HEK293T (cell line): ENCODE measurements around the gene ARHGEF6.
"Not testable (repeated sequence)": the region's sequence is repeated elsewhere in the genome, so short reads cannot be mapped to it uniquely, and the experiment has no call there.

Source experiments
- CTCF ChIA-PET: fragments of 350-600 bp; formaldehyde crosslinking; extraction: SDS; loops from one replicate; lab custom pipeline; 2021; ENCODE audit warnings: antibody characterized with exemption, inconsistent platforms; lab: Yijun Ruan, JAX
- POLR2A ChIA-PET: fragments of 350-600 bp; formaldehyde crosslinking; extraction: SDS; loops from one replicate; lab custom pipeline; 2020; ENCODE audit warnings: antibody characterized with exemption, inconsistent platforms; lab: Yijun Ruan, JAX
- DNase-seq: peaks from one replicate; pipeline ENCODE4 v3.0.0; 2012; ENCODE audit warnings: mixed read lengths; ENCODE audit errors: extremely low spot score
- ARNT ChIP-seq: fragments of 450-650 bp; IDR thresholded peaks from 2 replicates; pipeline ENCODE4 v1.6.1; 2017; ENCODE audit warnings: mild to moderate bottlenecking
- BHLHE40 ChIP-seq: fragments of 450-650 bp; IDR thresholded peaks from 2 replicates; pipeline ENCODE4 v1.6.1; 2016; ENCODE audit warnings: mild to moderate bottlenecking, moderate library complexity, borderline replicate concordance
- CTBP1 ChIP-seq: fragments of 450-650 bp; IDR thresholded peaks from 2 replicates; pipeline ENCODE4 v1.6.1; 2016; ENCODE audit warnings: borderline replicate concordance
- ELF4 ChIP-seq: fragments of 450-650 bp; IDR thresholded peaks from 2 replicates; pipeline ENCODE4 v1.6.1; 2017; ENCODE audit warnings: antibody characterized with exemption
- FOXA1 ChIP-seq: fragments of 450-650 bp; IDR thresholded peaks from 2 replicates; pipeline ENCODE4 v1.6.1; 2016; ENCODE audit warnings: mild to moderate bottlenecking
- FOXK2 ChIP-seq: fragments of 450-650 bp; IDR thresholded peaks from 2 replicates; pipeline ENCODE4 v1.6.1; 2016; ENCODE audit warnings: mild to moderate bottlenecking
- FOXM1 ChIP-seq: fragments of 450-650 bp; IDR thresholded peaks from 2 replicates; pipeline ENCODE4 v1.6.1; 2017; ENCODE audit warnings: mild to moderate bottlenecking, borderline replicate concordance
- HDGF ChIP-seq: fragments of 450-650 bp; IDR thresholded peaks from 2 replicates; pipeline ENCODE4 v1.6.1; 2017; ENCODE audit warnings: antibody characterized with exemption, borderline replicate concordance
- L3MBTL2 ChIP-seq: fragments of 450-650 bp; conservative IDR thresholded peaks from 2 replicates; pipeline ENCODE4 v1.6.1; 2016; ENCODE audit warnings: mild to moderate bottlenecking
- LEF1 ChIP-seq: fragments of 450-650 bp; IDR thresholded peaks from 2 replicates; pipeline ENCODE4 v1.6.1; 2017; ENCODE audit warnings: mild to moderate bottlenecking, borderline replicate concordance
- NFRKB ChIP-seq: fragments of 450-650 bp; IDR thresholded peaks from 2 replicates; pipeline ENCODE4 v1.6.1; 2016; ENCODE audit warnings: mild to moderate bottlenecking, moderate library complexity
- SP1 ChIP-seq: fragments of 450-650 bp; IDR thresholded peaks from 2 replicates; pipeline ENCODE4 v1.6.1; 2017
- SUZ12 ChIP-seq: fragments of 450-650 bp; IDR thresholded peaks from 2 replicates; pipeline ENCODE4 v1.6.1; 2016; ENCODE audit warnings: mild to moderate bottlenecking
- TARDBP ChIP-seq: fragments of 450-650 bp; IDR thresholded peaks from 2 replicates; pipeline ENCODE4 v1.6.1; 2016
- ZNF384 ChIP-seq: fragments of 450-650 bp; IDR thresholded peaks from 2 replicates; pipeline ENCODE4 v1.6.1; 2016
- TF ChIP-seq, protein P1 (sequence below): fragments of 450-650 bp; IDR thresholded peaks from 2 replicates; pipeline ENCODE4 v1.6.1; 2016

The ARHGEF6 gene

DNA sequence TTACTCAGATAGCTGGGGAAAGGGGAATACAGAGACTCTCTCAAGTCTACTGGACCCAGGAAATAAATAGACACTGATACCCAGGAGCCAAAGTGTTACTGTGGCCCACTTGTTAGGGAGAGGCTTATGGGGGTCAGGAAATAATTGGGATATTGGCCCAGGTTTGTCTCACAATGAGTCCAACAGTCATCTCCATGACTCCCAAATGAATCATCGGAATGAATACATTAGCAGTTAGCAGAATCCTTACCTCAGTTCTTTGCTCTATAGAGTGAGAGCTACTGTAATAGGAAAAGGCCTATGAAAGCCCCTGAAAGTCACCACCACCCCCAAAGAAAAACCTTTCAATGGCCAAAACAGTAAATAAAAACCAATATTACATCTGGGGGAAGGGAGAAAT lies 42.4 kb upstream of the ARHGEF6 start:
- ChIA-PET CTCF (no interaction called here), POLR2A (no interaction called here)
- TF ChIP-seq SP1 (no peak), L3MBTL2 (no peak), FOXA1 (no peak), SUZ12 (no peak), FOXM1 (no peak), TARDBP (no peak), BHLHE40 (no peak), ELF4 (no peak), ARNT (no peak), LEF1 (no peak), FOXK2 (no peak), ZNF384 (no peak), HDGF (no peak), CTBP1 (no peak), NFRKB (no peak)
- TF ChIP-seq, protein P1, sequence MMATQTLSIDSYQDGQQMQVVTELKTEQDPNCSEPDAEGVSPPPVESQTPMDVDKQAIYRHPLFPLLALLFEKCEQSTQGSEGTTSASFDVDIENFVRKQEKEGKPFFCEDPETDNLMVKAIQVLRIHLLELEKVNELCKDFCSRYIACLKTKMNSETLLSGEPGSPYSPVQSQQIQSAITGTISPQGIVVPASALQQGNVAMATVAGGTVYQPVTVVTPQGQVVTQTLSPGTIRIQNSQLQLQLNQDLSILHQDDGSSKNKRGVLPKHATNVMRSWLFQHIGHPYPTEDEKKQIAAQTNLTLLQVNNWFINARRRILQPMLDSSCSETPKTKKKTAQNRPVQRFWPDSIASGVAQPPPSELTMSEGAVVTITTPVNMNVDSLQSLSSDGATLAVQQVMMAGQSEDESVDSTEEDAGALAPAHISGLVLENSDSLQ, result no peak
- DNase-seq, result no peak

DNA sequence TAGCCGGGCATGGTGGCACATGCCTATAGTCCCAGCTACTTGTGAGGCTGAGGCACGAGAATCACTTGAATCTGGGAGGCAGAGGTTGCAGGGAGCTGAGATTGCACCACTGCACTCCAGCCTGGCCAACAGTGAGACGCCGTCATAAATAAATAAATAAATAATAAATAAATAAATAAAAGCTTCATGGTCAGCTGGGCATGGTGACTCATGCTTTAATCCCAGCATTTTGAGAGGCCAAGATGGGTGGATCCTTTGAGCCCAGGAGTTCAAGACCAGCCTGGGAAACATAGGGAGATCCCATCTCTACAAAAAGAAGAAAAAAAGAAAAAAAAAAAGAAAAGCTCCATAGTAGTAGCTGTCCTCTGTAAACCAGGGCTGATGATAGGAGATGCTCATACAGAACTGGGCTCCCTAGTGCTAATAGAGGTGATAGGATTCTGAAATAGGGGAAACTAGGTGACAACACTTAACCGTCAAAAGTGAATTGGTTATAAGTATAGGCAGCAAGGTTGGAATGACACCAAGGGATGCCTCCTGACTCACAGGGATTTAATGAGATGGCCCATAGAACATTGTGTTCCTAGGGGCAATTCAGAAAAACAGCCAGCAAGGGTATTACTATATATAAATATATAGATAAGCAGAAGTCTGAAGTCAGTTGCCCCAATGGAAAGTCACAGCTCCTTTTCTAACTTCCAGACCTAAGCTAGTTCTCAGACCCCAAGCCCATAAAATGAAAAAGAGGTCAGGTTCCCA lies 41.8 kb upstream of the ARHGEF6 start:
- DNase-seq, result no peak
- TF ChIP-seq BHLHE40 (no peak), SUZ12 (no peak), FOXM1 (no peak), TARDBP (no peak), HDGF (no peak), ZNF384 (no peak), SP1 (no peak)
- TF ChIP-seq, protein P1, result no peak
- ChIA-PET CTCF (no interaction called here), POLR2A (no interaction called here)

DNA sequence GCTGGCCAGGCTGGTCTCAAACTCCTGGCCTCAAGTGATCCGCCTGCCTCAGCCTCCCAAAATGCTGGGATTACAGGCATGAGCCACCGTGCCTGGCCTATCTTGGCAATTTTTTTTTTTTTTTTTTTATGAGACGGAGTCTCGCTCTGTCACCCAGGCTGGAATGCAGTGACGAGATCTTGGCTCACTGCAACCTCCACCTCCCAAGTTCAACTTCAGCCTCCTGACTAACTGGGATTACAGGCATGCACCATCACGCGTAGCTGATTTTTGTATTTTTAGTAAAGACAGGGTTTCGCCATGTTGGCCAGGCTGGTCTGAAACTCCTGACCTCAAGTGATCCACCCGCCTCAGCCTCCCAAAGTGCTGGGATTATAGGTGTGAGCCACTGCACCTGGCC lies 39.0 kb upstream of the ARHGEF6 start:
- POLR2A ChIA-PET, CTCF ChIA-PET, DNase-seq: not testable (repeated sequence)

DNA sequence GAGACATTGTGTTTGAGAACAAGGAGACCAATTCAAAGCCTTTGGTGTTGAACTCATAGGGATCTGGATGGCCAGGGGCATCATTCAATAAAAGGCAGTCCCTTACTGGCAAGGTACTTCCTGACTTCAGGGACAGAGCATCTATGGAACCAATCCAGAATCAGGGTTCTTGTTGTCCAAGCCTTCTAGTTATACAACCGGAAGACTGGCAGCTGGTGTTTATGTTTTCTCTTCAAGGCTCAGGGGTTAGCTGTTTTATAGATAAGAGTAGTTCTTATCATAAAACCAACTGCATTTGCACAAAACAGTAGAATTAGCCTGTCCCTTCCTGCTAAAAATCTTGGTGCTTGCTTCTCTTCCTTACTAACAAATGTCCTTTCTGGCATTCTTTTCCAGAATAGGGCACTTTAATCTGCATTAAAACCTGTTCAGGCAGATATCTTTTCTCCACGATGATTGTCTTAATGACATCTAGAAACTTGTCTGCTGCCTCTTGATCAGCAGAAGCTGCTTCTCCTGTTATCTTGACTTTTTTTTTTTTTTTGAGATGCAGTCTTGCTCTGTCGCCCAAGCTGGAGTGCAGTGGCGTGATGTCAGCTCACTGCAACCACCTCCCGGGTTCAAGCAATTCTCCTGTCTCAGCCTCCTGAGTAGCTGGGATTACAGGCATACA lies 38.4 kb upstream of the ARHGEF6 start:
- POLR2A ChIA-PET, result no interaction called here
- TF ChIP-seq LEF1 (no peak), SUZ12 (no peak), TARDBP (no peak), FOXM1 (no peak)
- CTCF ChIA-PET, result no interaction called here
- no peak for DNase-seq

DNA sequence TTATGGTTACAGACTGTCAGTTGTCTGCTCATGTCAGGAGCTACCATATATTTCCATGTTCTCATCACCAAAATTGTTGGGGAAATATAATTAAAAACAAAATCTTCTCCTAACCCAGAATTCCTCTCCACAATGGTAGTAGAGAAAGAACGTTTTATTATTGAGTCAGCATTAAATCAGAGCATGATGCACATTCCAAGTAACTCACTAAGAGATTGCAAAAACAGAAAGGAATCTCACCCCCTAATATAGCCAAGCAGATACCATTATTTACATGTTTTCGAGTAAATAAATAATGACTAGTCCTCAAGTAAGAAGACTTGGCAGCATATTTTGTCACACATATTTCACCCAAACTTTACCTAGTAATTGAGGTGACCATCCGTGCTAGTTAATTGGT lies 36.2 kb upstream of the ARHGEF6 start:
- TF ChIP-seq FOXK2 (no peak), L3MBTL2 (no peak), SP1 (no peak), SUZ12 (no peak), ELF4 (no peak), CTBP1 (no peak), HDGF (no peak), FOXA1 (no peak), TARDBP (no peak), LEF1 (no peak), ARNT (no peak), FOXM1 (no peak)
- TF ChIP-seq, protein P1, result no peak
- CTCF ChIA-PET, result no interaction called here
- DNase-seq, result no peak
- POLR2A ChIA-PET, result no interaction called here

DNA sequence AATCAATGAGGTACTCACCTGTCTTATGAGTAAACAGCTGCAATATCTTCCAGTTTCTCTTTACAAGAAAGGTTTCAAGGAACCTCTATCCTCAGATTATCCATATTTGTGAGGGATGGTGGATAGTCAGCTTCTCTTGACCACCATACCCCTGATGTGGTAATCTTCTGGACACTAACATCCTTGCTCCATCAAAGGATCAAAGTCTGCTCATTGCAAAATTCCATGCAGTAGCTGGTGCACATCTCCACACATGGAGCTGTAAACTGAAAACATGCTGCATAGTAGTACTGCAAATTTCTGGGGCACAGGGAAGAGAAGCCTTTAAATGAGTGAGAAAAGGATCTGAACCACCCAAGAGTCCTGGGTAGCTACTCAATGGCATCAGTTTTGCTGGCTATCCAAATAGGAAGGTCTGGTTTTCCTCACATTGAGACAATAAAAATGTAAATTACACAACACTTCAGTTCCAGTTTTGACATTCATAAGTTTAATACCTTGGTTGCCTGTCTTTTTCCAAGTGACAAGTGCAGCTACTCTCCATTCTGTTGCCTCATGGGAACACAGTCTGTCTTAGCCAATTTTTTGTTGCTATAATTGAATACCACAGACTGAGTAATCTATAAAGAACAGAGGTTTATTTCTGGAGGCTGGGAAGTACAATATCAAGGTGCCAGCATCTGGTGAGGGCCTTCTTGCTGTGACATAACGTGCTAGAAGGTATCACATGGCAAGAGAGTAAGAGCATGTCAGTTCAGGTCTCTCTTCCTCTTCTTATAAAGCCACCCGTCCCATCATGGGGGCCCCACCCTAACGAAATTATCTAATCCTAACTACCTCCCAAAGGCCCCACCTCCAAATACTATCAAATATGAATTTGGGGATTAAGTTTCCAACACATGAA lies 34.4 kb upstream of the ARHGEF6 start:
- TF ChIP-seq, protein P1, result no peak
- TF ChIP-seq SP1 (no peak), NFRKB (no peak), ZNF384 (no peak), CTBP1 (no peak), FOXK2 (no peak), ARNT (no peak), BHLHE40 (no peak), FOXA1 (no peak), SUZ12 (no peak), TARDBP (no peak), FOXM1 (no peak), L3MBTL2 (no peak)
- ChIA-PET CTCF (interaction anchor here (0.7 kb wide), 1 partner anchor 82 kb away, joined by 3 read pairs; no protein-coding TSS in a partner anchor), POLR2A (no interaction called here)
- no peak for DNase-seq
